ENCODE data around the gene CLP1. TPM values are rescaled to one million over a fixed set of nuclear protein-coding genes. Genes with fewer than 3 reads are reported as not detected.

Gene CLP1
- total RNA-seq (2021): 35.5 and 37.4 TPM in 2 replicates
- long read RNA-seq, transcript CLP1-201 (3 exons, 1,634 nt): minor isoform, 6 of 475 reads
- long read RNA-seq, transcript CLP1-205 (3 exons, 2,435 nt): major isoform, 435 of 475 reads
- long read RNA-seq, partial matches to known transcripts: 12 of 475 reads
- long read RNA-seq, other reads (novel, unspliced or antisense): 18 of 475 reads

- Histone ChIP-seq H3K79me2 (ENCODE audit: insufficient read depth, low read length) (peaks cover 5% of the 10 kb centered on the region; the same call in 1 of the 2 replicates), H2BK15ac (ENCODE audit: low read depth, low read length) (no peak within 1 kb of the TSS), H3K9me3 (ENCODE audit: control insufficient read depth, low read depth, low read length) (no peaks in the 10 kb centered on the region), H2BK20ac (ENCODE audit: low read depth, low read length, poor library complexity, severe bottlenecking) (no peak within 1 kb of the TSS), H3K27ac (ENCODE audit: insufficient read length, low read depth, low read length) (peak within 1 kb of the TSS; percentile 22), H4K91ac (ENCODE audit: insufficient read length, low read depth, low read length) (no peak within 1 kb of the TSS), H3K56ac (ENCODE audit: insufficient read length, low read depth, low read length) (no peak within 1 kb of the TSS), H2BK12ac (ENCODE audit: insufficient read length, low read depth, low read length) (no peak within 1 kb of the TSS), H3K27me3 (ENCODE audit: insufficient read depth, low read length) (no peaks in the 10 kb centered on the region), H3K4me1 (ENCODE audit: insufficient read depth, low read length) (no peaks in the 10 kb centered on the region), H3K79me1 (ENCODE audit: insufficient read depth, low read depth, low read length, poor library complexity, severe bottlenecking) (no peaks in the 10 kb centered on the region), H3T11ph (ENCODE audit: low read length) (no peak within 1 kb of the TSS), H2AK5ac (ENCODE audit: insufficient read length, low read length) (no peak within 1 kb of the TSS), H2BK5ac (ENCODE audit: insufficient read length, low read length) (no peak within 1 kb of the TSS), H3K14ac (ENCODE audit: insufficient read depth, low read length) (no peak within 1 kb of the TSS), H4K20me1 (ENCODE audit: control insufficient read depth, insufficient read depth, insufficient read length) (no peaks in the 10 kb centered on the region), H4K5ac (ENCODE audit: insufficient read length, low read depth, low read length) (no peak within 1 kb of the TSS), H3K23me2 (ENCODE audit: insufficient read length, low read depth, low read length, poor library complexity, severe bottlenecking) (peaks cover 7% of the 10 kb centered on the region), H3K4me2 (ENCODE audit: insufficient read depth, insufficient read length, low read length) (peak within 1 kb of the TSS; percentile 96), H4K8ac (replicated peaks; ENCODE audit: insufficient read length, low read depth, low read length) (no peak within 1 kb of the TSS), H3K18ac (ENCODE audit: insufficient read length, low read depth, low read length) (no peak within 1 kb of the TSS), H3K23ac (ENCODE audit: insufficient read length, low read depth, low read length) (no peak within 1 kb of the TSS), H2AFZ (ENCODE audit: low read length) (no peak within 1 kb of the TSS), H3K9ac (ENCODE audit: extremely low read depth, insufficient read length, low read length) (peak within 1 kb of the TSS; percentile 83), H3K4ac (ENCODE audit: low read depth, low read length) (no peak within 1 kb of the TSS), H2BK120ac (ENCODE audit: low read depth, low read length, poor library complexity, severe bottlenecking) (no peak within 1 kb of the TSS)
- H3K27ac Mint-ChIP-seq: peak within 1 kb of the TSS; percentile 86 to 99 (median 92)
- H3K36me3 Mint-ChIP-seq (ENCODE audit: insufficient read depth in 1 of 3, low read depth in 3 of 3): peaks cover 18 to 35% (median 30%) of the 10 kb centered on the region in 3 experiments
- H3K9me3 Mint-ChIP-seq: no peaks in the 10 kb centered on the region; a peak in 1 of 5 replicates
- peak within 1 kb of the TSS; percentile 94 to 100 for H3K4me3 Mint-ChIP-seq
- no CpG with 5 or more reads among the region's 45 CpGs for WGBS (ENCODE audit: extremely low coverage, insufficient read length, low lambda C conversion rate)
- TF ChIP-seq CTCF (conservative IDR thresholded peaks at IDR 0.05): no peak
- peaks cover 33% of the 10 kb centered on the region for H3K27me3 Mint-ChIP-seq (ENCODE audit: low read depth)
- peak; percentile 99 for DNase-seq
- peaks cover 11 to 31% of the 10 kb centered on the region in 2 experiments for H3K4me1 Mint-ChIP-seq
Measured at GRCh38 chr11:57657194-57658022, at the start of gene CLP1. TSS of gene CLP1 (plus strand) at chr11:57657762. CDS start at chr11:57659477, 1,715 bp downstream.
